ENCODE data around the gene OR13J1.

GRCh38 chr9:35862328-35862727, 7.9 kb downstream of the OR13J1 start:
- no peak for TF ChIP-seq EZH2 (IDR thresholded peaks at IDR 0.05; ENCODE audit: borderline replicate concordance, low read length)
- TF ChIP-seq CTCF (conservative IDR thresholded peaks at IDR 0.05 in 1 of 2, IDR thresholded peaks at IDR 0.05 in 1 of 2; ENCODE audit: extremely low read depth in 1 of 2, insufficient read depth in 1 of 2, low read depth in 1 of 2, low read length in 2 of 2), result no peak
